Muscle of arm (tissue), 12 donors: ENCODE measurements around the gene TBX4. TPM values are rescaled to one million over a fixed set of nuclear protein-coding genes. Genes with fewer than 3 reads are reported as not detected.
A peak's percentile ranks its signal among the peaks of the same experiment; 100 is the strongest.

ENCODE experiments used
- DNase-seq: peaks from one replicate; pipeline ENCODE4 v3.0.0-alpha.2; 2013
- polyA plus RNA-seq, 12 donors: library from polyadenylated mRNA; unstranded; fragments of 120-200 nt; gene quantifications; one replicate each; pipeline ENCODE4 v1.2.1, GENCODE V29; 2013; ENCODE audit not compliant: insufficient read length in 12 of 12

The TBX4 gene
- polyA plus RNA-seq, 12 donors, result 3.0 to 42.8 (median 12.8) TPM; not detected in 1

- DNase-seq, result peak; percentile 93
Observed at GRCh38 chr17:61412143-61412859, 39.9 kb upstream of the TBX4 start.

GRCh38 chr17:61412860-61413660, 39.2 kb upstream of the TBX4 start:
- DNase-seq, result no peak

- no peak for DNase-seq
Observed at GRCh38 chr17:61413661-61414126, 38.5 kb upstream of the TBX4 start.

- no peak for DNase-seq
Observed at GRCh38 chr17:61414141-61414935, 37.9 kb upstream of the TBX4 start.

GRCh38 chr17:61414936-61415251, 37.3 kb upstream of the TBX4 start:
- no peak for DNase-seq

GRCh38 chr17:61415374-61416210, 36.6 kb upstream of the TBX4 start:
- DNase-seq, result no peak

GRCh38 chr17:61416211-61416539, 36.0 kb upstream of the TBX4 start:
- DNase-seq, result no peak

- peak; percentile 90 for DNase-seq
Observed at GRCh38 chr17:61416540-61417363, 35.5 kb upstream of the TBX4 start.

- DNase-seq, result no peak
Observed at GRCh38 chr17:61418449-61418848, 33.8 kb upstream of the TBX4 start.

GRCh38 chr17:61419496-61420046, 32.7 kb upstream of the TBX4 start:
- no peak for DNase-seq

GRCh38 chr17:61420052-61420451, 32.2 kb upstream of the TBX4 start:
- no peak for DNase-seq

- DNase-seq, result no peak
Observed at GRCh38 chr17:61420745-61421398, 31.4 kb upstream of the TBX4 start.

GRCh38 chr17:61421460-61421859, 30.8 kb upstream of the TBX4 start:
- no peak for DNase-seq

- DNase-seq, result no peak
Observed at GRCh38 chr17:61422116-61422799, 30.0 kb upstream of the TBX4 start.

GRCh38 chr17:61422869-61423268, 29.4 kb upstream of the TBX4 start:
- DNase-seq, result no peak

- no peak for DNase-seq
Observed at GRCh38 chr17:61423967-61424649, 28.1 kb upstream of the TBX4 start.

GRCh38 chr17:61425682-61426481, 26.3 kb upstream of the TBX4 start:
- no peak for DNase-seq
